GM04503 (cell line): ENCODE data around the gene RGS19.

Experiments
- DNase-seq: peaks from one replicate; pipeline ENCODE4 v3.0.0-alpha.2; 2012; ENCODE audit warnings: low read depth

The RGS19 gene

DNA sequence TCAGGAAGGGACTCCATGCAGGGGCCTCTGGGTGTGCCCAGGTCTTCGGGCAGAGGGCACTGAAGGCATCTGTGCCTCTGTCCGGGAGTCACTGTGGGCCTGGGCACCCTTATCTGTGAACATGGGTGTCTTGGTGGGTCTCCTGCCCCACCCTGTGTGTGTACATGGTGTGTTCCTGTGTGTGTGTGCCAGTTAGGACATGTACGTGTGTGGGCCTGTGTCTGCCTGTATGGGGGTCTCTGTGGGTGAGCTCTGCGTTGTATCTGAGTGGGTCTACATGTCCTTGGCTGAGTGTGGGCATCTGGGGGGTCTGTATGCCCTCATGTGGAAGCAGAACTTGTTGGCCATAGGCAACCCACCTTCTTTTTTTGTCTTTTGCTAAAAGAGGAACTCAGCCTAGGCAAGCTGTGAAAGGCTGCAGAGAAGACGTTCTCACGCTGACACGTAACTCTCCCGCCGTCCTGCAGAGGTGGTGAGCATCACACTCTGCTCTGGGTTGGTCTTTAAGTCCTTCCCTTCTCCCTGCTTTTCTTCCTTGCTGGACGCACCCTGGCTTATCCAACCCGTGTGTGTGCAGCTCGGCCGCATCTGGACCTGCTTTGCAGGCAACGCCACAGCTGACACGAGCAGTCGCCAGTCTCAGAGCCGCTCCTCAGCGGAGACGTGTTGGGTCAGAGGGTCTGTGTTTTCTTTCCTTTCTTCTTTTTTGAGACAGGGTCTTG, 28.6 kb upstream of the RGS19 start:
- DNase-seq = no peak

- DNase-seq = no peak
These were observed 27.8 kb upstream of the RGS19 start, which contains the start of gene NPBWR2 for GRCh38 chr20:64106981-64107735. Gene NPBWR2, minus strand, starts transcription at chr20:64107565. Its CDS starts 734 bp downstream, at chr20:64106831.

- DNase-seq = no peak
These were observed 27.2 kb upstream of the RGS19 start for GRCh38 chr20:64106435-64106961.

DNA sequence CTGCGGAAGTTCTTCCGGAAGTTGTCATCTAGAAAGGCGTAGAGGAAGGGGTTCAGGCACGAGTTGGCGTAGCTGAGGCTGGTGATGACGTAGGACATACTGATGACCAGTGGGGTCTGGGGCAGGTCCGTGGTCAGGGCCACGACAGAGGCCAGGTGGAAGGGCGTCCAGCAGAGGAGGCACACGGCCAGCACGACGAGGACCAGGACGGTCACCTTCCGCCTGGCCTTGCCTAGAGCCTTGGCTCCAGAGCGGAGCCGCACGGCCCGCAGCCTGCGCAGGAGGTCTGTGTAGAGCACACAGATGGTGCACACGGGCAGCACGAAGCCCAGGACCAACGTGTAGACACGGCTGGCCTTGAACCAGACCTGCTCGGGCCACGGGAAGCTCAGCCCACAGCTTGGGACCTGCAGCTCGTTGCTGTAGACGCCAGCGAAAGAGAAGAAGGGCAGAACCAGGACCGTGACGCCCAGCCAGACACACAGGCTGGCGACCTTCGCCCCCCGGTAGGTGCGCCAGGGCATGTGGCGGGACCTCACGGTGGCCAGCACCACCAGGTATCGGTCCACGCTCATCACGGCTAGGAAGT, 26.6 kb upstream of the RGS19 start:
- DNase-seq = no peak

DNA sequence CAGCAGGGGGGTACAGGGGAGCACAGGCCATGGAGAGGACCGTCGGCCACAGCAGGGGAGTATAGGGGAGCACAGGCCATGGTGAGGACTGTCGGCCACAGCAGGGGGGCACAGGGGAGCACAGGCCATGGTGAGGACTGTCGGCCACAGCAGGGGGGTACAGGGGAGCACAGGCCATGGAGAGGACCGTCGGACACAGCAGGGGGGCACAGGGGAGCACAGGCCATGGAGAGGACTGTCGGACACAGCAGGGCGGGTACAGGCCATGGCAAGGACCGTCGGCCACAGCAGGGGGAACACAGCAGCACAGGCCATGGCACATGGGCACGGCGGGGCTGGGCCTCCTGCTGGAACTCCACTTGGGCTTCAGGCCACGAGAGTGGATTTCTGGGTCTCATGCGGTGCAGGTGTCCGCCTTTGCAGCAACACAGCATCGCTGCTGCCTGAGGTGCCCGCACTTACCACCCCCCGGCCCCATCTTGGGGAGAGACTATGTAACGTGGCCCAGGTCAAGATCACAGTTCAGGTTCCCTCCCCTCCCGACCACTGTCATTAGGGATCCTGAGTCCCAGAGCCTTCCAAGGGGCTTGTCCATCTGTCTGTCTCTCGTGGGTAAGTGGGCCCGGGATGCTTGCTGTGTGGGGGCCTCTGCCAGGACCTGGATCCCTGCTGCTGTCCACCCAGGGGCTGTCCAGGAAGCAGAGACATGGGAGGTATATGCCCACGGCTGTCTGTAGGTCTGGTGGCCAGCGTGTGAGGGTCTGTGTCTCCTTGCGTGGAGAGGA, 25.5 kb upstream of the RGS19 start:
- DNase-seq = no peak

- no peak for DNase-seq
These were observed 24.8 kb upstream of the RGS19 start for GRCh38 chr20:64103871-64104666.

- DNase-seq = no peak
These were observed 23.5 kb upstream of the RGS19 start for GRCh38 chr20:64102647-64103354.

- no peak for DNase-seq
These were observed 22.7 kb upstream of the RGS19 start for GRCh38 chr20:64101731-64102621.

GRCh38 chr20:64100946-64101688, 21.8 kb upstream of the RGS19 start:
- no peak for DNase-seq

GRCh38 chr20:64100566-64100888, 21.2 kb upstream of the RGS19 start:
- DNase-seq = no peak

GRCh38 chr20:64099880-64100565, 20.7 kb upstream of the RGS19 start:
- no peak for DNase-seq

- DNase-seq = no peak
These were observed 19.9 kb upstream of the RGS19 start for GRCh38 chr20:64099086-64099786.

DNA sequence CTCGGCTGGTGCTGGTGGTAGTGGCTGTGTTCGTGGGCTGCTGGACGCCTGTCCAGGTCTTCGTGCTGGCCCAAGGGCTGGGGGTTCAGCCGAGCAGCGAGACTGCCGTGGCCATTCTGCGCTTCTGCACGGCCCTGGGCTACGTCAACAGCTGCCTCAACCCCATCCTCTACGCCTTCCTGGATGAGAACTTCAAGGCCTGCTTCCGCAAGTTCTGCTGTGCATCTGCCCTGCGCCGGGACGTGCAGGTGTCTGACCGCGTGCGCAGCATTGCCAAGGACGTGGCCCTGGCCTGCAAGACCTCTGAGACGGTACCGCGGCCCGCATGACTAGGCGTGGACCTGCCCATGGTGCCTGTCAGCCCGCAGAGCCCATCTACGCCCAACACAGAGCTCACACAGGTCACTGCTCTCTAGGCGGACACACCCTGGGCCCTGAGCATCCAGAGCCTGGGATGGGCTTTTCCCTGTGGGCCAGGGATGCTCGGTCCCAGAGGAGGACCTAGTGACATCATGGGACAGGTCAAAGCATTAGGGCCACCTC, 19.2 kb upstream of the RGS19 start:
- no peak for DNase-seq

GRCh38 chr20:64096535-64096934, 17.2 kb upstream of the RGS19 start:
- no peak for DNase-seq

DNA sequence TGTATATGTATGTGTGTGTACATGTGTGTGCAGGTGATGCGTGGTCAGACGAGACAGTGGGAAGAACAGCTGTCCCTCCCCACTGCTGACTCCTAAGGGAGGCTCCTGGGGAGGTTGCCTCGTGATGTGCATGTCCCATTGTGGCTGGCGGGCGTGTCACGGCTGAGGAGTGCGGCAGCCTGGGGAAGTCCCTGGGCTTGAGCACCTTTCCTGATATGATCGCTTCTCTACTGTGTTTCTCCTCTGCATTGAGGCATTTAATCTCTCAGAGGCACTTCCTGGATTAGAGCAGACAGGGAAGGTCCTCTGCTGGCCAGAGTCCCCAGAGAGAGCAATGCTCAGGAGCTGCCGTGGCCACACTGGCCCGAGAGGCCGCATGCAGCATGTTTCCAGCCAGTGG, 16.6 kb upstream of the RGS19 start:
- DNase-seq = no peak

GRCh38 chr20:64095455-64095854, 16.1 kb upstream of the RGS19 start:
- no peak for DNase-seq

GRCh38 chr20:64093013-64093503, 13.7 kb upstream of the RGS19 start:
- no peak for DNase-seq
